HCT116 (cell line): ENCODE measurements around the gene EPHA3. TPM values are rescaled to one million over a fixed set of nuclear protein-coding genes. Genes with fewer than 3 reads are reported as not detected.

ENCODE experiments used
- ATAC-seq: fragments of 200-7000 bp; cut with Tn5 transposase; 2 replicates; pipeline ENCODE4 v1.9.1; 2020; ENCODE audit warnings: mild to moderate bottlenecking, moderate library complexity
- BruUV-seq: library from RNA; stranded (reverse); fragments of 400-500 nt; replicated peaks from 2 replicates; lab custom pipeline; 2021; lab: Mats Ljungman, UMichigan
- CTCF ChIA-PET: fragments of 300-600 bp; sonication (Branson Sonifier 250); formaldehyde crosslinking; loops from one replicate; lab custom pipeline; 2021; ENCODE audit warnings: antibody characterized with exemption; lab: Charles Lee
- POLR2A ChIA-PET: fragments of 300-600, 350-600 bp; sonication (Branson Sonifier 250); formaldehyde crosslinking; loops from one replicate; lab custom pipeline; 2021; ENCODE audit warnings: antibody characterized with exemption; lab: Charles Lee
- RAD21 ChIA-PET, 2 experiments: fragments of 300-600 bp; sonication (Branson Sonifier 250); formaldehyde crosslinking; loops; one replicate each; lab custom pipeline; 2023; ENCODE audit warnings: low total read pairs in 2 of 2; ENCODE audit not compliant: uncharacterized antibody in 2 of 2, unreplicated experiment in 2 of 2, low non-redundant PET in 1 of 2; lab: Charles Lee
- DNase-seq: peaks from one replicate; pipeline ENCODE4 v3.0.0-alpha.2; 2010; ENCODE audit warnings: low read depth, low spot score
- H2AFZ ChIP-seq: fragments of 200-600 bp; shearing (Covaris generic), sonication (generic); 2 replicates; pipeline ENCODE4 v1.6.1; 2017; ENCODE audit warnings: low read depth, mixed run types, mixed read lengths, antibody characterized with exemption, low read length; ENCODE audit not compliant: poor library complexity, severe bottlenecking
- H3K27ac ChIP-seq: 2 replicates; pipeline ENCODE4 v1.5.1; 2012; ENCODE audit warnings: low read depth, low read length
- H3K27me3 ChIP-seq: fragments of 200-600 bp; sonication (generic); 2 replicates; pipeline ENCODE4 v1.6.1; 2016; ENCODE audit warnings: mixed run types, low read length, mixed read lengths; ENCODE audit not compliant: insufficient read depth
- H3K36me3 ChIP-seq, 2 experiments: fragments of 200-500 bp in 1 of 2; fragments of 200-600 bp in 1 of 2; sonication (Bioruptor generic) in 1 of 2; sonication (generic) in 1 of 2; 2 replicates each; pipeline versions ENCODE4 v1.5.1 to v1.6.1; 2014 to 2016; ENCODE audit warnings: low read length in 2 of 2, inconsistent platforms in 1 of 2, mixed read lengths in 1 of 2, mixed run types in 1 of 2; ENCODE audit not compliant: insufficient read depth in 2 of 2, control insufficient read depth in 1 of 2
- H3K4me1 ChIP-seq, 2 experiments: fragments of 200-600 bp in 1 of 2; sonication (generic) in 1 of 2; 2 replicates each; pipeline versions ENCODE4 v1.5.1 to v1.6.1; 2012 to 2017; ENCODE audit warnings: low read length in 2 of 2, inconsistent platforms in 1 of 2, mild to moderate bottlenecking in 1 of 2, mixed read lengths in 1 of 2, mixed run types in 1 of 2, moderate library complexity in 1 of 2; ENCODE audit not compliant: insufficient read depth in 2 of 2, control insufficient read depth in 1 of 2
- H3K4me2 ChIP-seq: fragments of 200-600 bp; sonication (generic); 2 replicates; pipeline ENCODE4 v1.6.1; 2017; ENCODE audit warnings: mixed run types, low read length, mixed read lengths
- H3K4me3 ChIP-seq, 2 experiments: fragments of 200-600 bp in 1 of 2; sonication (generic) in 1 of 2; replicated peaks in 1 of 2; 2 replicates each; pipeline ENCODE4 v1.5.1; 2011 to 2016; ENCODE audit warnings: low read length in 2 of 2, control low read depth in 1 of 2, low read depth in 1 of 2, mild to moderate bottlenecking in 1 of 2, mixed read lengths in 1 of 2, mixed run types in 1 of 2
- H3K79me2 ChIP-seq: fragments of 200-600 bp; sonication (generic); 2 replicates; pipeline ENCODE4 v1.6.1; 2017; ENCODE audit warnings: mild to moderate bottlenecking, mixed run types, low read length, moderate library complexity, mixed read lengths; ENCODE audit not compliant: insufficient read depth
- H3K9ac ChIP-seq: fragments of 200-600 bp; sonication (generic); 2 replicates; pipeline ENCODE4 v1.6.1; 2016; ENCODE audit warnings: low read length, mixed read lengths
- H3K9me2 ChIP-seq: fragments of 200-600 bp; sonication (generic), shearing (Covaris generic); 2 replicates; pipeline ENCODE4 v1.6.1; 2017; ENCODE audit warnings: mixed run types, mild to moderate bottlenecking, moderate library complexity; ENCODE audit not compliant: insufficient read depth
- H3K9me3 ChIP-seq, 2 experiments: fragments of 200-500 bp in 1 of 2; fragments of 200-600 bp in 1 of 2; sonication (Bioruptor generic) in 1 of 2; sonication (generic) in 1 of 2; 2 replicates each; pipeline ENCODE4 v1.6.1; 2014 to 2017; ENCODE audit warnings: low read length in 2 of 2, mixed read lengths in 2 of 2, inconsistent platforms in 1 of 2, low read depth in 1 of 2, mild to moderate bottlenecking in 1 of 2, mixed run types in 1 of 2, moderate library complexity in 1 of 2; ENCODE audit not compliant: control insufficient read depth in 1 of 2, insufficient read depth in 1 of 2
- H4K20me1 ChIP-seq: fragments of 200-600 bp; sonication (generic), shearing (Covaris generic); 2 replicates; pipeline ENCODE4 v1.6.1; 2017; ENCODE audit warnings: mixed run types, mild to moderate bottlenecking, moderate library complexity; ENCODE audit not compliant: insufficient read depth
- EZH2phosphoT487 ChIP-seq: fragments of 200-600 bp; IDR thresholded peaks from 2 replicates; pipeline ENCODE4 v1.6.1; 2018; ENCODE audit warnings: antibody characterized with exemption, borderline replicate concordance
- MAX ChIP-seq: IDR thresholded peaks from 2 replicates; pipeline ENCODE4 v1.6.1; 2012
- POLR2AphosphoS5 ChIP-seq: IDR thresholded peaks from 2 replicates; pipeline ENCODE4 v1.6.1; 2011; ENCODE audit warnings: mild to moderate bottlenecking, low read depth, low read length, moderate library complexity
- RAD21 ChIP-seq: IDR thresholded peaks from 2 replicates; pipeline ENCODE4 v1.6.1; 2012; ENCODE audit warnings: low read depth, mild to moderate bottlenecking
- REST ChIP-seq: IDR thresholded peaks from 2 replicates; pipeline ENCODE4 v1.6.1; 2012; ENCODE audit warnings: low read depth
- SIN3A ChIP-seq: IDR thresholded peaks from 2 replicates; pipeline ENCODE4 v1.6.1; 2012; ENCODE audit warnings: low read depth
- SP1 ChIP-seq: IDR thresholded peaks from 2 replicates; pipeline ENCODE4 v1.6.1; 2012; ENCODE audit warnings: low read depth
- TCF7L2 ChIP-seq: IDR thresholded peaks from 2 replicates; pipeline ENCODE4 v1.7.0; 2011; ENCODE audit warnings: borderline replicate concordance, inconsistent platforms; ENCODE audit not compliant: insufficient read depth, insufficient read length; ENCODE audit errors: extremely low read depth
- YY1 ChIP-seq: IDR thresholded peaks from 2 replicates; pipeline ENCODE4 v1.6.1; 2011; ENCODE audit warnings: low read length, low read depth, moderate library complexity, mild to moderate bottlenecking; ENCODE audit not compliant: insufficient replicate concordance; ENCODE audit errors: extremely low read depth
- ZBTB33 ChIP-seq: IDR thresholded peaks from 2 replicates; pipeline ENCODE4 v1.6.1; 2011; ENCODE audit warnings: mild to moderate bottlenecking, low read length, moderate library complexity; ENCODE audit not compliant: insufficient replicate concordance; ENCODE audit errors: extremely low read depth
- intact Hi-C: fragments of 100-400 bp; cut with micrococcal nuclease; formaldehyde crosslinking; loops from 2 replicates; pipeline ENCODE4 v1.10.0; 2022
- total RNA-seq: library from RNA; stranded (reverse); gene quantifications from one replicate; pipeline ENCODE4 v1.2.1, GENCODE V29; 2021; ENCODE audit not compliant: unreplicated experiment

The EPHA3 gene
- total RNA-seq, 1 experiment from 2014 or later, result not detected

GRCh38 chr3:89173546-89173945 lies 66.1 kb downstream of the EPHA3 start:
- H3K4me2 ChIP-seq, result no peak overlapping the region
- H3K9me2 ChIP-seq, result no peaks in the 10 kb centered on the region
- ChIA-PET POLR2A (no interaction called here), RAD21 (no interaction called here), CTCF (no interaction called here)
- H3K9ac ChIP-seq, result no peak overlapping the region
- no peaks in the 10 kb centered on the region for H4K20me1 ChIP-seq
- TF ChIP-seq SIN3A, result no peak
- TF ChIP-seq RAD21, result no peak
- TF ChIP-seq MAX, result no peak
- ATAC-seq, result no peak
- no peaks in the 10 kb centered on the region for H3K4me1 ChIP-seq
- no peaks in the 10 kb centered on the region for H3K79me2 ChIP-seq
- H3K36me3 ChIP-seq, result no peaks in the 10 kb centered on the region
- peaks cover 16 to 18% of the 10 kb centered on the region in 2 experiments for H3K9me3 ChIP-seq
- no peak for DNase-seq
- intact Hi-C loops, result no loop called here
- H2AFZ ChIP-seq, result no peak overlapping the region
- no peak overlapping the region for H3K4me3 ChIP-seq
- no TSS peak for BruUV-seq
- H3K27me3 ChIP-seq, result no peaks in the 10 kb centered on the region
- H3K27ac ChIP-seq, result no peak overlapping the region

GRCh38 chr3:89179355-89180001 lies 72.1 kb downstream of the EPHA3 start:
- DNase-seq (no peak), ATAC-seq (no peak)
- intact Hi-C loops, result no loop called here
- no TSS peak for BruUV-seq
- Histone ChIP-seq H2AFZ (no peak overlapping the region), H3K9ac (no peak overlapping the region), H3K9me3 (peaks cover 12 to 15% of the 10 kb centered on the region in 2 experiments), H3K27ac (no peak overlapping the region), H3K9me2 (no peaks in the 10 kb centered on the region), H4K20me1 (no peaks in the 10 kb centered on the region), H3K27me3 (no peaks in the 10 kb centered on the region), H3K4me1 (no peaks in the 10 kb centered on the region), H3K4me3 (no peak overlapping the region), H3K79me2 (no peaks in the 10 kb centered on the region), H3K36me3 (no peaks in the 10 kb centered on the region), H3K4me2 (no peak overlapping the region)
- no peak for TF ChIP-seq EZH2phosphoT487
- no peak for TF ChIP-seq REST
- no peak for TF ChIP-seq POLR2AphosphoS5
- TF ChIP-seq SIN3A, result no peak
- TF ChIP-seq SP1, result no peak
- TF ChIP-seq YY1, result no peak
- no peak for TF ChIP-seq ZBTB33
- TF ChIP-seq TCF7L2, result no peak
- ChIA-PET CTCF (no interaction called here), RAD21 (no interaction called here), POLR2A (no interaction called here)
